H1 (cell line): Measurements from ENCODE around the gene MTURN.

Experiments used
- ASH2L ChIP-seq: fragments of 200-600, 300-600 bp; sonication (generic); IDR thresholded peaks from one replicate; pipeline ENCODE4 v1.7.1; 2017; ENCODE audit warnings: low read length
- POLR2A ChIP-seq, 2 experiments: IDR thresholded peaks; 1 replicate in 1 of 2; 2 replicates in 1 of 2; pipeline ENCODE4 v1.6.1; 2011; ENCODE audit warnings: low read depth in 2 of 2, low read length in 2 of 2, mild to moderate bottlenecking in 2 of 2; ENCODE audit errors: control extremely low read depth in 1 of 2

GRCh38 chr7:30157204-30157603 lies 22.4 kb downstream of the MTURN start:
- no peak for TF ChIP-seq POLR2A (IDR thresholded peaks at IDR 0.05; ENCODE audit: control extremely low read depth in 1 of 2, low read depth in 2 of 2, low read length in 2 of 2)
- no peak for TF ChIP-seq ASH2L
